Activated CD8-positive, alpha-beta memory T cell treated with anti-CD3 and anti-CD28 coated beads, Interleukin-2, amount 50 U/mL, for 48 hours (primary cell): ENCODE measurements around the gene DCAF11.
"Not testable (repeated sequence)": the region's sequence is repeated elsewhere in the genome, so short reads cannot be mapped to it uniquely, and the experiment has no call there.

ENCODE experiments used
- DNase-seq: peaks from one replicate; pipeline ENCODE4 v3.0.0-alpha.2; 2020

The DCAF11 gene

DNA sequence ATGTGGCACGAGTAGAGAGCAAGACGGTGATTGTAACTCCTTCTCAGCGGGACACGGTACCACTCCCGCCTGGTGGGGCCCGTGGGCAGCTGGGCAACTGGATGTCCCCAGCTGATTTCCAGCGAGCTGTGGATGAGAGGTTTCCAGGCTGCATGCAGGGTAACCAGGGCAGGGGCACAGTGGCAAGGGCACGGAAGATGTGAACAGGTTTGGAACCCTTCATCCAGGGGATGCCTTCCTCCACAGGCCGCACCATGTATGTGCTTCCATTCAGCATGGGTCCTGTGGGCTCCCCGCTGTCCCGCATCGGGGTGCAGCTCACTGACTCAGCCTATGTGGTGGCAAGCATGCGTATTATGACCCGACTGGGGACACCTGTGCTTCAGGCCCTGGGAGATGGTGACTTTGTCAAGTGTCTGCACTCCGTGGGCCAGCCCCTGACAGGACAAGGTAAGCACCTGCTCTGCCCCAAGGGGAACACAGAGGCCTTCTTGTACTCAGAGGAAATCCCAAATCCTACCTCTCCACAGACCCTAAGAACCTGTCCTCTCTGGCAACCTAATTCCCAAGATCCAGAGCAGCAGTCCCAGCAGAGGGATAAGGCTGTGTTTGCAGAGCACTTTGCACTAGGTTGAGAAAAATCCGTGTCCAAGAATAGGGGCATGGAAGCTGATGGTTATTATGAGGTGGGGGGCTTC, 16.2 kb upstream of the DCAF11 start:
- no peak for DNase-seq

DNA sequence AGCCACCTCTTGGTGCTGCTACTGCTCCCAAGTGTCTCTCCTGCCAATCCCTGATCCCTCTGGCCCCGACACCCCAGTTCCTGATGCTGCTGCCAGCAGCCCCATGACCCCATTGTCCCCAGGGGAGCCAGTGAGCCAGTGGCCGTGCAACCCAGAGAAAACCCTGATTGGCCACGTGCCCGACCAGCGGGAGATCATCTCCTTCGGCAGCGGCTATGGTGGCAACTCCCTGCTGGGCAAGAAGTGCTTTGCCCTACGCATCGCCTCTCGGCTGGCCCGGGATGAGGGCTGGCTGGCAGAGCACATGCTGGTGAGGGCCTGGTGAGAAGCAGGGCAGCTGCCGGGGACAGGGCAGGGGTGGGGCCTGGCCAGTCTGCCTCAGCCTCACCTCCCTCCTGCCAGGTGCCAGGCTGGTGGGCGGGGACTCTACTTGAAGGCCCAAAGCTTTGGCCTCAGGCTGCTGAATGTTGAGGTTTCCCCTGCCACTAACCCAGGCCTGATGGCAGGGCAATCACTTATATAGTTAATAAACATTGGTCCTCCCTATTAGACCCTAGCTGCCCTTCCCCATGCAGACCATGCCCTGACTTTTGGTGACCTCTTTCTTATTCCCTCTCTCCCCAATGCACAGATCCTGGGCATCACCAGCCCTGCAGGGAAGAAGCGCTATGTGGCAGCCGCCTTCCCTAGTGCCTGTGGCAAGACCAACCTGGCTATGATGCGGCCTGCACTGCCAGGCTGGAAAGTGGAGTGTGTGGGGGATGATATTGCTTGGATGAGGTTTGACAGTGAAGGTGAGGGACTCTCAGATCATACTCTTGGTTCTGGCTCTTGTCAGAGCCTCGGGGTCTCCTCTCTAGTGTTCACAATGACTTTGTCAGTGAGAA, 15.4 kb upstream of the DCAF11 start:
- DNase-seq = no peak

GRCh38 chr14:24100197-24100981, 14.2 kb upstream of the DCAF11 start:
- no peak for DNase-seq

DNA sequence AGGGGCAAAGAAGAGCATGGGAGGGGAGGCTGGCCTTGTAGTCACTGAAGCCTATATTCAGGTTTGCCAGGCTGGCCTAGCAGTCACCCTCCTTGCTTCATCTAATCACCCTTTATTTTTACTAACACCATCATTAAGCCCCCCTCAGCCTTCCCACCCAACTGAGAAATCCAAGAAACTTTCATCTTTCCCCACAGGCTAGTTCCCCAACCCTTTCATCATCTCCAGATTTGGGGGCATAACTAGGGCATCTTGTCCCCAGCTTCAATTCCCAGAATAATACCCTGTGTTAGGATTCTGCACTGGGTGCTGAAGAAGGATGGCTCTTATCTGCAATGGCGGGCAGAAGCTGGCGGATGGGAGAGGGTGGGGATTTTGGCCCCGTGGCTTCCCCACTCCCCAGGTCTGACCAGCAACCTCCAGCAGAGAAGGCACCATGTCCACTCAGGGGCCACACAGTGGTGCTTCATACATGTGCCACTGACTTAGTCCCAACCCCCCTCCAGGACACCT, 13.5 kb upstream of the DCAF11 start:
- no peak for DNase-seq

DNA sequence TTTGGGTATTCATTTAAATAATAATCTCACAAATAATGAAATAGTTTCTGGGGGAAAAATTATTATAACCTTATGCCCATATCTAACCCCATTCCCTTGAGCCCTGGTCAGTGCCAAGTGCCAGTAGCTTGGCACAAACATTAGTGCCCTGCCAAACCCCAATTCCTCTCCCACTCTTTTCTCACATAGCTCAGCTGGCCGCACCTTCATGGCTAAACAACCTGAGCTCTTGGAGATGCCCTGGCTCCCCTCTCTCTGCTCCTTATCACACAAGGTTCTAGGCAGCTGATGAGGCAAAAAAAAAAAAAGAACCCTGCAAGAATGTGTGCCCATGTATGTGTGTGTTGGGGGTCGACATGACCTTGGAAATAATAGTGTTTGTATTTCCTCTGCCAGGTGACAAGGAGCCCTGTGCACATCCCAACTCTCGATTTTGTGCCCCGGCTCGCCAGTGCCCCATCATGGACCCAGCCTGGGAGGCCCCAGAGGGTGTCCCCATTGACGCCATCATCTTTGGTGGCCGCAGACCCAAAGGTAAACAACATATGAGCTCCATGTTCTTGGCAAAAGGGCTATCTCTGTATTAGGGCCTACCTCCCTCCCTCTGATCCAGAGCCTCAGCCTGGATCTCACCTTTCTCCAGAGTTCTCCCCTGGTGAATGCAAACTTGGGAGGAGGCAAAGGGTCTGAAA, 12.1 kb upstream of the DCAF11 start:
- DNase-seq = no peak

GRCh38 chr14:24103451-24103850, 11.1 kb upstream of the DCAF11 start:
- DNase-seq = no peak

DNA sequence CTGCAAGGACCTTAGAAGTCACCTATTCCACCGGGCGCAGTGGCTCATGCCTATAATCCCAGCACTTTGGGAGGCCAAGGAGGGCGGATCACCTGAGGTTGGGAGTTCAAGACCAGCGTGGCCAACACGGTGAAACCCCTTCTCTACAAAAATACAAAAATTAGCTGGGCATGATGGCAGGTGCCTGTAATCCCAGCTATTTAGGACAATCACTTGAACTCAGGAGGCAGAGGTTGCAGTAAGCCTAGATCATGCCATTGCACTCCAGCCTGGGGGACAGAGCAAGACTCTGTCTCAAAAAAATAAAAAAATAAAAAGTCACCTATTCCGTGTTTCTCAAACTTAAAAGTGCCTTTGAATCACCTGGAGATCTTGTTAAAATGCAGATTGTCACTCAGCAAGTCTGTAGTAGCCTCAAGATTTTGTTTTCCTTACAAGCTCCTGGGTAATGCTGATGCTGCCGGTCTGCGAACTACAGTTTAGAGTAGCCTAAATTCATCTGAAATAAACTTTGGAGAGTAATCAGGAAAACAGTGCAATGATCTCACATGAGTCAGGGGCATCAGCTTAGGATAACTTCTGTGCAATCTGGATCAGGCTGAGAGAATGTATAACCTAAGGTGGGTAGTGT, 8.9 kb upstream of the DCAF11 start:
- not testable (repeated sequence) for DNase-seq

DNA sequence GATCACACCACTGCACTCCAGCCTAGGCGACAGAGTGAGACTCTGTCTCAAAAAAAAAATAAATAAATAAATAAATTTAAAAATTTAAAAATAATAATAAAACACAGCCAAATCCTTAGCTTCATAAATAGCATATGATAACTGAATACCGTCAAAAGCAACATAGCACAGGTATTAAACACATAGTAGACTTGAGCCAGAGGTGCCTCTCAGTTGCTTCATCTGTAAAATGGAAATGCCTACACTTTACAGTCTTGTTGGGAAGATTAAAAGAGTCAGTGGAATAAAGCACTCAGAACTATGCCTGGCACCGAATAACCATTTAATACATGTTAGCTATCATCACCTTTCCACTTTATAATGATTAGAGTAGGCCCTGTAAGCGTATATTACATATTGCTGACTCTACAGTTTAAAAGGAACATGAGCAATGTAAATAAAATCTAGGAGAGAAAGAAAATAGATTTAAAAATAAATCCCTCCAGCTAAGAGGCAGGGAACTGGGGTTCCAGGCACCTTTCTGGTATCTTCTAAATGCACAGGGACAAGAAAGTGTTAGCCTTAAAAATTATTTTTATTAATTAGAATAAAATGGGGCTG, 7.8 kb upstream of the DCAF11 start:
- no peak for DNase-seq

DNA sequence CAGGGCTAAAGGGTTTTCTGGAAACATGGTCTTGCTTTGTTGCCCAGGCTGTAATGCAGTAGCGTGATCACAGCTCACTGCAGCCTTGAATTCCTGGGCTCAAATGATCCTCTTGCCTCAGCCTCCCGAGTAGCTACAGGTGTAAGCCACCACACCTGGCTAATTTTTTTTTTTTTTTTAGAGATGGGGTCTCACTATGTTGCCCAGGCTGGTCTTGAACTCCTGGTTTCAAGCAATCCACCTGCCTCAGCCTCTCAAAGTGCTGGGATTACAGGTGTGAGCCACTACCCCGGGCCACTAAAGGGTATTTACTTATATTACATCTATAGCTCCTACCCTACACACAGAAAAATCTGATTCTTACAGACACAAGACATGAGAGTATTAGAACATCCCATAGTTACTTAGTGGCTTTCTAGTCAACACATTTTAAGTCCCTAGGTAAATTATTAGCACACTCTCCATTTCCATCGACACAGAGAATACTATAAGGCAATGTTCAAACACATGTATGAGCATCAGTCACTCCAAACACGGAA, 6.2 kb upstream of the DCAF11 start:
- DNase-seq = no peak

DNA sequence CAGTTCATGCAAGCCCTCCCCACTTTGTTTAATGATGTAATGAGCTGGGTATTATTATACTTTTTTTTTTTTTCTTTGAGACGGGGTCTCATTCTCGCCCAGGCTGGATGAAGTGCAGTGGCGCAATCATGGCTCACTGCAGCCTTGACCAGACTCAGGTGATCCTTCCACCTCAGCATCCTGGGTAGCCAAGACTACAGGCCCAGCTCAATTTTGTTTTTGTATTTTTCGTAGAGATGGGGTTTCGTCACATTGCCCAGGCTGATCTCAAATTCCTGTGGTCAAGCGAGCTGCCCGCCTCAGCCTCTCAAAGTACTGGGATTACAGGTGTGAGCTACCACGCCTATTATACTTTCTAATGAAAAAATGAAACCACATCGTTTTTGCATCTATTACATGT, 4.5 kb upstream of the DCAF11 start:
- DNase-seq = no peak

DNA sequence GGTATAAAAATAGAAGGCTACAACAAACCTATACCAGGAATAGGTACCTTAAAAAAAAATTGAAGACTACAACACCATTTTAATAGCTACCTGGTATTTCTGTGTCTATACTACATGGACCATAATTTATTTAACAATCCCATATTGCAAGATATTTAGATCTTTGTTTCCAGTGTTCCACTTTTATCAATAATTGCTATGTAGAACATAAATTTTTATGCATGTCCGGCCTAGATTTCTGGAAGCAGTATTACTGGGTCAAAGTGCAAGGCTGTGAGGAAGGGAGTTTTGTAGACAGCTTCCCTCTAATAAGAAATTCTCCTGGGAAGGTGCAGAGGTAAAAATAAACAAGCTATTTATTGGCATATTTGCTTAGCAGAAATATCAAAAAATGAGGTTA, 4.1 kb upstream of the DCAF11 start:
- no peak for DNase-seq

DNA sequence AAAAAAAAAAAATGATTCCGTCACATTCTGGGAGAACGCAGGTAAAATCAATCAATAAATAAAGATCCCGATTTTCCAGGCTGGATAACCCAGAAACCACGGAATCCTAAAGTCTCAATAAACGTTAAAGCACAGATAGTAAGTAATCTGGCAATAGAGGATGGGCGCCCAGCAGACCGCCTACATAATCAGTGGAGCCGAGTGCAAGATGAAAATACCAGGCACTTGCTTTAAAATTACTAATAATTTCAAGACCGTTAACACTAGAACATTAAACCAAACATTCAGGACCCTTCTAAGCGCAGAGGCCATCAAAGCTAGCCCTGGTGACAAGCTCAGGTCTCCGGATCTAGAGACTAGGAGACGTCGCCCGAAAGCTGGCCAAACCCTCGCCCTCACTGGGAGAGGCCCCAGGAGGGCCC, 1.2 kb upstream of the DCAF11 start:
- no peak for DNase-seq

DNA sequence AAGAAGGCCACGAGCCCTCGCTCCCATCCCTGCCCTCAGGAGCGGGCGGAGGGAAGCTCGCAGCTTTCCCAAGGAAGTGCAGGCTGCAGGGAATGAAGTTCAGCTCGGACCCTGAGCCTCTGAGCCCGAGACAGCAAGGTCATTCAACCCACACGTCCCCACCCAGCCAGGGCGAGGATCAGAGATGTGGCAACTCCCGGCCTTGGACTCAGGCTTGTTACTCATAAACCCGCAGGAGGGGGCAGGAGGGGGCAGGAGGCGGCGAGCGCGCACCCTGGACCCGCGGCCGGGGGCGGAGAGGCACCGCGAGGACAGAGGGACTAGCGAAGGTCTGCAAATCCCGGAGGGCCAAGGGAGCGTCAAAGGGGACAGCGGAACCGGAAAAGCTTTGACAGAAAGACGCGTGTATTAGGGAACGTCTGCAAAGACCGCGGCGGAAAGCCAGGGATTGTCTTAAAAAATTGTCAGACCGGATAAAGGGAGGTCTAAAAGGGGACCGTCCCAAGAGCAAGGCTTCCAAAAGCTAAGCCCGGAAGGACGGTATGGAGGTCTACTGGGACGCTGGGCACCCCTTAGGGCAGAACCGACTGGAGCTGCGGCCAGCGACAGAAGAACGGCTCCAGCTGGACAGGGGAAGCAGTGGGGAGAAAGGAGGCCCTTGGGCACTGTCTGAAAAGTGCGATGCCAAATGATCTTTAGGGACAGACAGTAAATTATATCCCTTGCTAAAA, 611 bp upstream of the DCAF11 start:
- DNase-seq = peak; percentile 90

- no peak for DNase-seq
Observed at GRCh38 chr14:24115422-24116127, 998 bp downstream of the DCAF11 start.

- no peak for DNase-seq
Observed at GRCh38 chr14:24116128-24116814, 1.7 kb downstream of the DCAF11 start.

DNA sequence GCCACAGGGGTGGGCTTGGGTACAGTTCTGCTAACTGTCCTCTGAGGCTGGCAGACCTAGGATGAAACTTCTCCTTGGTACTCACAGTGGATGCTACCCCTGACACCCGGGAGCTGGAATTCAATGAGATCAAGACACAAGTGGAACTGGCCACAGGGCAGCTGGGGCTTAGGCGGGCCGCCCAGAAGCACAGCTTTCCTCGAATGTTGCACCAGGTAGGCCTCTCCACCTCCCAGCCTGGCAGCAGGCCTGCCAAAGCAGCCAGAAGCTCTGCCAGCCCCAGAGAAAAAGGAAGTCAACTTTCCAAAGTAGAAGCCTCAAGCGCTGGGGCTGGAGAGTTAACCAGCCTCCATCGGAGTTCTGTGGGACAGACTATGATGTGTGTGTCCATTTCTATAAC, 2.6 kb downstream of the DCAF11 start:
- DNase-seq = no peak

GRCh38 chr14:24119691-24120090, 5.1 kb downstream of the DCAF11 start:
- no peak for DNase-seq

DNA sequence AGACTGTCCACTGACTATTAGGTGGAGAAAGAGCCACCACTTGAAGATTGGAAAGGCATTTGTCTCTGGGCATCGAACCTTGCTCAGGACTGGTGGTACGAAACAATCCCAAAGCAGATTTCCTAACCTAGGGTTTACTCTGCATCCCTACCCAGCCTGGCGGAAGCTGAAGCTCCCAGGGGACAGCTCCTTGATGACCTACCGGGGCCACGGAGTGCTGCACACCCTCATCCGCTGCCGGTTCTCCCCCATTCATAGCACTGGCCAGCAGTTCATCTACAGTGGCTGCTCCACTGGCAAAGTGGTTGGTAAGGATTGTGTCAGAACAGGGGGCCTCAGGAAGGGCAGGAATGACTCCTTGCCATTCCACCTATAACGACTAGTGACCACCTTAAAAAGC, 6.6 kb downstream of the DCAF11 start:
- no peak for DNase-seq

DNA sequence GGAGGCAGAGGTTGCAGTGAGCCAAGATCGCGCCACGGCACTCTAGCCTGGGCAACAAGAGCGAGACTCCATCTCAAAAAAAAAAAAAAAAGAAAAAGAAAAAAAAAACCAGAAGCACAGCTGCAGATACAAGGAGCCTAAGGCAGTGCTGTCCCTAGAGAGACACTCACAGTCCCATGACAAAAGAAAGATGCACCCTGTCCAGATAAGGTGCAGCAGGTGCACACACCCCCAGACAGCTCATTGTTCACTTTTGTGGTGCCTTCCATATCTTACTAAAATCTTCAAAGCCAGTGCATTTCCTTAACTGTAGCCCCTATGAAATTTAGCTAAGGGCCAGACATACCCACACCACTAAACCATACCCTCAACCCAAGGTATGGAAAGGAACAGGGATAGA, 7.8 kb downstream of the DCAF11 start:
- no peak for DNase-seq
